Suprapubic skin (tissue), 2 donors: ENCODE data around the gene TTC36.

ENCODE experiments used
- EP300 ChIP-seq: sonication (generic); formaldehyde crosslinking; IDR thresholded peaks from one replicate; pipeline ENCODE4 v1.6.1; 2017; ENCODE audit warnings: antibody characterized with exemption
- POLR2A ChIP-seq, 2 donors: fragments of 450-650 bp; IDR thresholded peaks; one replicate each; pipeline ENCODE4 v1.6.1; 2017; ENCODE audit warnings: antibody characterized with exemption in 2 of 2, mild to moderate bottlenecking in 2 of 2, moderate library complexity in 2 of 2

DNA sequence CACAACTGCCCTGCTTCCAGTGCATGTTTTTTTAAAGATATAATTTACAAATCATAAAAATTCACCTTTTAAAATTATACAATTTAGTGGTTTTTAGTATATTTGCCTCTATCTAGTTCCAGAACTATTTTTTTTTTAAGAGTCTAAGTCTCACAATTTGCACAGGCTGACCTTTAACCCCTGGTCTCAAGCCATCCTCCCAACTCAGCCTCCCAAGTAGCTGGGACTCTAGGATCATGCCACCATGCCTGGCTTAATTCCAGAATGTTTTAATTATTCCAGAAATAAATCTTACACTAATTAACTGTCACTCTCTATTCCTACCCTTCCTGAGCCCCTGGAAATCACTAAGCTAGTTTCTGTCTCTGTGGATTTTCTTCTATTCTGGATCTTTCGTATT, 43.5 kb downstream of the TTC36 start:
- TF ChIP-seq EP300 (no peak), POLR2A (IDR thresholded peaks at IDR 0.05) (no peak)
